Measurements from ENCODE around the gene MAG. TPM values are rescaled to one million over a fixed set of nuclear protein-coding genes. Genes with fewer than 3 reads are reported as not detected.
A peak's percentile ranks its signal among the peaks of the same experiment; 100 is the strongest.

MAG gene
- polyA plus RNA-seq, 5 donors = 1.4 to 15.2 (median 2.8) TPM

- no peak for DNase-seq
Observed at GRCh38 chr19:35264268-35265125, 27.5 kb upstream of the MAG start.

DNA sequence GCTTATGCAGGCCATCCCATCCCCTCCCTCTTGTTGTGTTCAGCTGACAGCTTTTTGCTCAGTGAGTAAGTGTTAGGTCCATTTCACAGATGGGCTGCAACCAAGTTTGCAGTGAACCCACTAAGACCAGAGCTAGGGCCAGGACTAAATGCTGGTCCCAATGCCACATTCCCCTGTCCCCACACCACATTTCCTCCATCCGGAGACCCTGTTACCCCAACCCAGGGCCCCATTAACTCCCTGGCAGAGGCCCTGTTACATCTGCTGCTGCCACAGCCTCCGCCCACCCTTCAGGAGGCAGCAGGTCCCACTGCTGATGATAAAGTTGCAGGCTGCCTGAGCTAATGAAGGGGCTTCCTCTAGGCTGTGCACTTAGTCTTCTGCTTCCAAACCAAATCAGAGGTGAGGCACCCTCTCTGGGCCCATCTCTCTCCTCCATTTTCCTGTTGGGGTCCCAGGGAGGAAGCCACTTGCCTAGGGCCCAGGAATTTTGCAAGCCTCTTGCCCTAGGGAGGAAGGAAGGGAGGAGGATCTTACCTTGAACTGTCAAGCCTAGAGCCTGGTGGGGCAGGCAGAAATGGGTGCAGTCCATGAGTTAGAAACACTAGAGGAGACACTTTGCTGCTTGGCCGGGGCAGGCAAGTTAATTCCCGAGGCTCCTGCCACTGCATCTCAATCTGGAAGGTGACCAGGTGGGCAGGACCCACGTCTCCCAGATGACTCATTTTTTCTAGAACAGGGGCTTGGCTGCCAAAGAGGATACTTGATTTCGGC is 26.6 kb upstream of the MAG start:
- DNase-seq = no peak

- no peak for DNase-seq
Observed at GRCh38 chr19:35265900-35266519, 26.0 kb upstream of the MAG start.

DNA sequence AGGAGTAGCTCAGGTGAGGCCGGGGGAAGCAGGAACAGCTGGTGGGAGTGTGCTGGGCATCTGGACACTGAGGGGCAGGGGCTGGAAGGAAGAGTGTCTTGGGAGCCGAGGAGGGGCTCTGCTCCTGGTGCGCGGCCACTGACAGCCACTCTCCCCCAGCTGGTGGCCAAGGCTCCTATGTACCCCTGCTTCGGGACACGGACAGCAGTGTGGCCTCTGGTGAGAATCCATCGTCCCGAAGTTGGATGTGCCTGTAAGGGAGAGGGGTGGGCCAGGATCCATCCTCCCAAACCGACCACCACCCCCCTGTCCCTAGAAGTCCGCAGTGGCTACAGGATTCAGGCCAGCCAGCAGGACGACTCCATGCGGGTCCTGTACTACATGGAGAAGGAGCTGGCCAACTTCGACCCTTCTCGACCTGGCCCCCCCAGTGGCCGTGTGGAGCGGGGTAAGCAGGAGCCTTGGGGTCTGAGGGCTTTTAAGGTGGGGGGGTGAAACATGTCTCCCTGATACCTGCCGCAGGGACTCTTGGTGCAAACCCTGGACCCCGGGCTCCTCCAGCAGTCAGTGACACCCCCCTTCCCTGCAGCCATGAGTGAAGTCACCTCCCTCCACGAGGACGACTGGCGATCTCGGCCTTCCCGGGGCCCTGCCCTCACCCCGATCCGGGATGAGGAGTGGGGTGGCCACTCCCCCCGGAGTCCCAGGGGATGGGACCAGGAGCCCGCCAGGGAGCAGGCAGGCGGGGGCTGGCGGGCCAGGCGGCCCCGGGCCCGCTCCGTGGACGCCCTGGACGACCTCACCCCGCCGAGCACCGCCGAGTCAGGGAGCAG is 25.2 kb upstream of the MAG start:
- no peak for DNase-seq

DNA sequence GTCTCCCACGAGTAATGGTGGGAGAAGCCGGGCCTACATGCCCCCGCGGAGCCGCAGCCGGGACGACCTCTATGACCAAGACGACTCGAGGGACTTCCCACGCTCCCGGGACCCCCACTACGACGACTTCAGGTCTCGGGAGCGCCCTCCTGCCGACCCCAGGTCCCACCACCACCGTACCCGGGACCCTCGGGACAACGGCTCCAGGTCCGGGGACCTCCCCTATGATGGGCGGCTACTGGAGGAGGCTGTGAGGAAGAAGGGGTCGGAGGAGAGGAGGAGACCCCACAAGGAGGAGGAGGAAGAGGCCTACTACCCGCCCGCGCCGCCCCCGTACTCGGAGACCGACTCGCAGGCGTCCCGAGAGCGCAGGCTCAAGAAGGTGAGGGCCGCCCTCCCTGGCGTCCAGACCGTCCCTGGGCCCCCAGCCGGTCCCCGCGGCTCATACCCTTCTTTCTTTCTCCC is 24.6 kb upstream of the MAG start:
- DNase-seq = no peak

GRCh38 chr19:35267818-35268535 is 24.0 kb upstream of the MAG start:
- DNase-seq = peak; percentile 73 to 89

- peak in 1 of 2 donors; percentile 47 for DNase-seq
Observed at GRCh38 chr19:35268536-35269437, 23.2 kb upstream of the MAG start, which contains the start of gene USF2. Gene USF2 (plus strand): TSS chr19:35268962. CDS start chr19:35269102, 140 bp downstream.

DNA sequence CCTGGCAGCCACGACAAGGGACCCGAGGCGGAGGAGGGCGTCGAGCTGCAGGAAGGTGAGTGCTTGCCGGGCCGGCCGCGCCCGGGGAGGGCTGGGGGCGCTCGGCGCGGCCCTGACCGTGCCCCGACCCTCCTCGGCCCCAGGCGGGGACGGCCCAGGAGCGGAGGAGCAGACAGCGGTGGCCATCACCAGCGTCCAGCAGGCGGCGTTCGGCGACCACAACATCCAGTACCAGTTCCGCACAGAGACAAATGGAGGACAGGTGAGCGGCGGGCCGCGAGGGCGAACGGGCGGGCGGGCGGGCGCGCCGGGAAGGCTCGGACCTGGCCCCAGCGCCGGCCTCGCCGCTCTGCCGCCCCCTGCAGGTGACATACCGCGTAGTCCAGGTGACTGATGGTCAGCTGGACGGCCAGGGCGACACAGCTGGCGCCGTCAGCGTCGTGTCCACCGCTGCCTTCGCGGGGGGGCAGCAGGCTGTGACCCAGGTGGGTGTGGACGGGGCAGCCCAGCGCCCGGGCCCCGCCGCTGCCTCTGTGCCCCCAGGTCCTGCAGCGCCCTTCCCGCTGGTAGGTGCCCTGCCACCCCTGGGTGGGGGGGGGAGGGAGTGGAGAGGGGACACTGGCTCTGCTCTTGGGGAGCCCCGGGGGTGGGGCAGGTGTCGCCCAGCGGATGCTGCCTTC is 22.4 kb upstream of the MAG start:
- DNase-seq = peak; percentile 78 to 81

DNA sequence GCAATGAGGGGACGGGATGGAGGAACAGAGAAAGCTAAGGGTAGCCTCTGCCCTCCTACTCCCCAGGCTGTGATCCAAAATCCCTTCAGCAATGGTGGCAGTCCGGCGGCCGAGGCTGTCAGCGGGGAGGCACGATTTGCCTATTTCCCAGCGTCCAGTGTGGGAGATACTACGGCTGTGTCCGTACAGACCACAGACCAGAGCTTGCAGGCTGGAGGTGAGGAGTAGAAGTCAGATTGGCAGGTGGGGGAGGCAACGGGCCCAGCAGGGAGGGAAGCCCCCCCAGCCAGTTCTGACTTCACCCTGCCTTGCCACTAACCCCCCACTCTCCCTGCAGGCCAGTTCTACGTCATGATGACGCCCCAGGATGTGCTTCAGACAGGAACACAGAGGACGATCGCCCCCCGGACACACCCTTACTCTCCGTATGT is 21.6 kb upstream of the MAG start:
- DNase-seq = no peak

- no peak for DNase-seq
Observed at GRCh38 chr19:35271546-35271945, 20.4 kb upstream of the MAG start.

- no peak for DNase-seq
Observed at GRCh38 chr19:35272122-35272719, 19.7 kb upstream of the MAG start.

DNA sequence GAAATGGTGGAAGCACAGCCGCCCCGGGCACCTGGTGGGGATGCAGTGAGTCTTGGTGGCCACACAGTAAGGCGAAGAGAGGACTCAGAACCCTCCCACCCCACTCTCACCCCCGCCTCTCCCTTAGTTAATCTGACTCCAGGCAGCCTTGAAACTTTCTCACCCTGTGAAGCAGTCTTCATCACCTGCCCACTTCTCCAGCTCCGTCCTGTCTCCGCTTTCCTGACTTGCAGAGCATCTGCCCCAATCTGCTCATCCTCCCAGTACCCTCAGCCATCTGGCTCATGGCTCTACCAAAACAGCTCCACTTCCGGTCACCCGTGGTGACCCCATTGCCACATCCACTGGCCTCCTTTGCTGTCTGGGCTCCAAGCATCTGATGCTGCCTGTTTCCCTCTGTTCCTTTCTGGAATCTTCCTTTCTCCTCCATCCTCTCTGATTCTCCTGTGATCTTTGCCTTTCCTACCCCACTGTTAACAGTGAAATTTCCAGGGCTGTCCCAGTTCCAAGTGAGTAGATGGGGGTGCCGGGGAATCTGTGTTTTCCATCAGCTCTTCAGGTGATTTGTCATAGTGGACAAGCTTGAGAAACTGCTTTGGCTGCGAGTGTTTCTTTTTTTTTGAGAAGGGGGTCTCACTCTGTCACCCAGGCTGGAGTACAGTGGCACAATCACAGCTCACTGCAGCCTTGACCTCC is 18.9 kb upstream of the MAG start:
- DNase-seq = no peak

- DNase-seq = no peak
Observed at GRCh38 chr19:35273686-35274259, 18.2 kb upstream of the MAG start.

DNA sequence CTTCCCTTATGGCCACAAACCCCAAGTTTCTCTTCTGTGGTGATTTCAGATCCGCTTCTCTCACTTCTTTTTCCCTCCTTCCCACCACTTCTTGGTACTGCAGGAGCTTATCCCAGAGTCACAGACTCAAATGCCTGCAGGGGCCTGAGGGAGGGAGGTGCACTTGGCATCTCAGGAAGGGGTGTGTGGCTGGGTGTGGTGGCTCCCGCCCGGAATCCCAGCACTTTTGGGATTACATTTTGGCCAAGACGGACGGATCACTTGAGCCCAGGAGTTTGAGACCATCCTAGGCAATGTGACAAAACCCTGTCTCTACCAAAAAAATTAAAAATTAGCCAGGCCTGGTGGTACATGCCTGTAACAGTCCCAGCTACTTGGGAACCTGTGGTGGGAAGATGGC is 17.6 kb upstream of the MAG start:
- no peak for DNase-seq

DNA sequence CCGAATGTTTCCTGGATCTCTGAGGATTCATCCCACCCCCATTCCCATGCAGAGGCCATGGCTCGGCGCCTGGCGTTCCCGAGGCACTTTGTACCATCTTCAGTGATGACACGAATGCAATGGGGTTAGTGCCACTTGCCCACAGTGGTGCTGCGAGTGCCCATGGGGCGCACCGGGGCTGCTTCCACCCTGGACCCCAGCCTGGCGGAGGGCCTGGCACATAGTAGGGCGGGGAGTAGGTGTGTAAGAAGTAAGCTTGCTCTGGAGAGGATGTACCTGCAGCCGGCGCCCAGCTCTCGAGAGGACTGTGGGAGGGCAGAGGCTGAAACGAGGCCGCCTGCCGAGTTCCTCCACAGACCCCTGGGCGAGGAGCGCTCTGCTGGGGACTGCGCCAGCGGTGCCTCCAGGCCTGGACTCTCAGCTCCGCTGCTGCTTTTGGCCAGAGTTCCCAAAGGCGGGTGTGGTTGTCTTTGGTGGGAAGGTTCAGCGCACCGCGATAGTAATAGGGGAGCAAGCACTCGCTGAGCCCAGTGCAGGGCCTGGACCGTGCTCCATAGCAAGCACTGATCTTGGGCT is 15.2 kb upstream of the MAG start:
- no peak for DNase-seq

- DNase-seq = no peak
Observed at GRCh38 chr19:35278578-35279284, 13.2 kb upstream of the MAG start.
